T-cell (primary cell): ENCODE data around the gene BRDT. TPM values are rescaled to one million over a fixed set of nuclear protein-coding genes. Genes with fewer than 3 reads are reported as not detected.
"Not testable (repeated sequence)": the region's sequence is repeated elsewhere in the genome, so short reads cannot be mapped to it uniquely, and the experiment has no call there.

Experiments used
- ATAC-seq, 4 experiments: fragments of 200-7000 bp in 3 of 4; fragments of 150-1000 bp in 1 of 4; cut with Tn5 transposase; replicated peaks in 1 of 4; 1 replicate in 3 of 4; 2 replicates in 1 of 4; pipeline ENCODE4 v1.10.0; 2021; ENCODE audit warnings: moderate library complexity in 3 of 4, mild to moderate bottlenecking in 2 of 4, moderate number of reproducible peaks in 1 of 4
- CTCF ChIA-PET, 2 donors: fragments of 300-600 bp; sonication (Branson Sonifier 250); formaldehyde crosslinking; loops; one replicate each; lab custom pipeline; 2022; ENCODE audit warnings: antibody characterized with exemption in 2 of 2; lab: Charles Lee
- POLR2A ChIA-PET, 2 donors: fragments of 300-600 bp; sonication (Branson Sonifier 250); formaldehyde crosslinking; loops; one replicate each; lab custom pipeline; 2022; ENCODE audit warnings: antibody characterized with exemption in 2 of 2; lab: Charles Lee
- DNase-seq, 35 experiments: peaks; one replicate each; pipeline versions ENCODE4 v3.0.0 to v3.0.0-alpha.2; 2013 to 2023
- H3K27ac ChIP-seq: one replicate; pipeline ENCODE4 v1.5.1; 2013; ENCODE audit warnings: low read length
- H3K27me3 ChIP-seq, 2 experiments: replicated peaks in 1 of 2; 1 replicate in 1 of 2; 2 replicates in 1 of 2; pipeline versions ENCODE4 v1.6.1 to v1.7.0; 2013; ENCODE audit warnings: low read length in 1 of 2, mixed read lengths in 1 of 2; ENCODE audit not compliant: control insufficient read depth in 2 of 2, insufficient read depth in 2 of 2; ENCODE audit errors: extremely low read depth in 1 of 2
- H3K36me3 ChIP-seq, 2 donors: 1 replicate in 1 of 2; 2 replicates in 1 of 2; pipeline versions ENCODE4 v1.6.1 to v1.7.0; 2013; ENCODE audit warnings: low read length in 1 of 2; ENCODE audit not compliant: control insufficient read depth in 2 of 2, insufficient read depth in 1 of 2; ENCODE audit errors: extremely low read depth in 1 of 2
- H3K4me1 ChIP-seq, 2 experiments: 1 replicate in 1 of 2; 2 replicates in 1 of 2; pipeline versions ENCODE4 v1.6.1 to v1.7.0; 2013; ENCODE audit warnings: low read length in 2 of 2, mixed read lengths in 1 of 2; ENCODE audit not compliant: insufficient read depth in 2 of 2, control insufficient read depth in 1 of 2; ENCODE audit errors: extremely low read depth in 1 of 2
- H3K4me3 ChIP-seq, 2 donors: 1 replicate in 1 of 2; 2 replicates in 1 of 2; pipeline versions ENCODE4 v1.5.1 to v1.7.0; 2013; ENCODE audit warnings: mild to moderate bottlenecking in 2 of 2, low read length in 1 of 2, moderate library complexity in 1 of 2; ENCODE audit not compliant: control insufficient read depth in 1 of 2; ENCODE audit errors: extremely low read depth in 1 of 2
- H3K9me3 ChIP-seq: 2 replicates; pipeline ENCODE4 v1.7.0; 2013
- H3K27ac Mint-ChIP-seq, 2 donors: one replicate each; pipeline ENCODE4 v1.8.0; 2020 to 2021; ENCODE audit warnings: mild to moderate bottlenecking in 2 of 2, mixed read lengths in 2 of 2
- H3K27me3 Mint-ChIP-seq, 2 donors: one replicate each; pipeline ENCODE4 v1.8.0; 2021 to 2022; ENCODE audit warnings: mixed read lengths in 2 of 2
- H3K36me3 Mint-ChIP-seq: one replicate; pipeline ENCODE4 v1.8.0; 2021; ENCODE audit warnings: mixed read lengths
- H3K4me1 Mint-ChIP-seq, 3 donors: one replicate each; pipeline ENCODE4 v1.8.0; 2020 to 2022; ENCODE audit warnings: mixed read lengths in 3 of 3, mild to moderate bottlenecking in 1 of 3
- H3K4me3 Mint-ChIP-seq, 3 donors: one replicate each; pipeline ENCODE4 v1.8.0; 2020 to 2022; ENCODE audit warnings: mild to moderate bottlenecking in 3 of 3, mixed read lengths in 3 of 3, moderate library complexity in 3 of 3
- H3K9me3 Mint-ChIP-seq, 3 donors: one replicate each; pipeline ENCODE4 v1.8.0; 2020 to 2022; ENCODE audit warnings: mixed read lengths in 3 of 3
- WGBS: methylation state at CpG from one replicate; pipeline ENCODE4 v1.1.5; 2013; ENCODE audit warnings: missing lambda C conversion rate; ENCODE audit not compliant: insufficient coverage; 5-methylcytosine and 5-hydroxymethylcytosine counted together
- total RNA-seq, 35 experiments: library from RNA in 6 of 35; stranded (reverse) in 6 of 35; fragments of 120-200 nt in 1 of 35; gene quantifications; one replicate each; pipeline versions ENCODE4 v1.2.1 to v1.2.4 and lab custom pipeline; 2013 to 2026

The BRDT gene
- total RNA-seq, 5 donors from 2014 or later (not counting 1 experiment from before 2014, with no cell fraction given) = not detected

DNA sequence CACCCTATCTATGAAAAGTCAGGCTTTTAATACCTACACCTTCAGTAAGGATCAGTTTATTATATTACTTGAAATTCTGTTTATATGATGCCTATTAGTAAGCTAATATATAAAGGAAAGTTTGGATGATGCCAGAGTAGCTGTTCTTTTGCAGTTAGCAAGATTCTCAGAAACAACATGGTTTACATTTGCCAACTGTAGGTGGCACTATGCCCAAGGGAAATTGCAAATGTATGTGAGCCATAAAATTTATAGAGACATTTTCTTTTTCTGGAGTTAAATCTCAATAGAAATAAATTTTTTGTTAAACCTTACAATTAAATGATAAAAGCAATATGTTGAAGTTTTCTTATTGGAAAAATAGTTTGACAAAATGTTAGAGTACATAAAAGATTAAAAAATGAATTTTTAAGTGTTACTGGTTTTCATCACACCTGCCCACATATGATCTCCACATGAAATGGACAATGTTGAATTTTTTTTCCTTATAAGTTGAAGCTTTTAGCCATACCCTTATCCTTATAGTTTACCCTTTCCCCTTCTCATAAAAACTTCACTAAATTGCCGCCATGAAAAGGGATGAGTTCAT, 48.5 kb downstream of the BRDT start:
- WGBS = no CpG with 5 or more reads among the region's 1 CpG
- no peaks in the 10 kb centered on the region for H3K4me1 Mint-ChIP-seq
- no peak overlapping the region for H3K4me3 Mint-ChIP-seq
- Histone ChIP-seq H3K27me3 (no peaks in the 10 kb centered on the region), H3K4me3 (no peak overlapping the region), H3K36me3 (no peaks in the 10 kb centered on the region), H3K4me1 (no peaks in the 10 kb centered on the region), H3K9me3 (no peaks in the 10 kb centered on the region), H3K27ac (no peak overlapping the region)
- H3K36me3 Mint-ChIP-seq = no peaks in the 10 kb centered on the region
- no peaks in the 10 kb centered on the region for H3K9me3 Mint-ChIP-seq
- peak in 1 of 4 experiments; percentile 59 for ATAC-seq
- no peak overlapping the region for H3K27ac Mint-ChIP-seq
- ChIA-PET POLR2A (interaction anchor here in 1 of 2 donors (1.4 kb wide), 1 partner anchor 294 kb away, joined by 3 read pairs; no protein-coding TSS in a partner anchor), CTCF (interaction anchor here (0.5 to 3.5 kb wide), 21 partner anchors 8 to 820 kb away, joined by 3 to 27 read pairs (median 4); no protein-coding TSS in a partner anchor)
- H3K27me3 Mint-ChIP-seq = peaks cover 0 to 2% of the 10 kb centered on the region in 2 donors
- peak in 30 of 35 experiments; percentile 1 to 80 (median 36) for DNase-seq

- H3K36me3 ChIP-seq = no peaks in the 10 kb centered on the region
- POLR2A ChIA-PET = no interaction called here
- ATAC-seq (no peak), DNase-seq (no peak)
- CTCF ChIA-PET = interaction anchor here in 1 of 2 donors (0.6 to 1.6 kb wide), 4 partner anchors 9 to 1468 kb away, joined by 3 to 14 read pairs (median 4); no protein-coding TSS in a partner anchor
- H3K27me3 Mint-ChIP-seq = no peaks in the 10 kb centered on the region
- no peak overlapping the region for H3K4me3 Mint-ChIP-seq
- no peaks in the 10 kb centered on the region for H3K27me3 ChIP-seq
- H3K27ac ChIP-seq = no peak overlapping the region
- no peaks in the 10 kb centered on the region for H3K36me3 Mint-ChIP-seq
- no peaks in the 10 kb centered on the region for H3K4me1 Mint-ChIP-seq
- no peaks in the 10 kb centered on the region for H3K9me3 ChIP-seq
- no peaks in the 10 kb centered on the region for H3K9me3 Mint-ChIP-seq
- no peaks in the 10 kb centered on the region for H3K4me1 ChIP-seq
- no peak overlapping the region for H3K27ac Mint-ChIP-seq
- no peak overlapping the region for H3K4me3 ChIP-seq
These were observed 54.9 kb downstream of the BRDT start for GRCh38 chr1:92004129-92004528.

DNA sequence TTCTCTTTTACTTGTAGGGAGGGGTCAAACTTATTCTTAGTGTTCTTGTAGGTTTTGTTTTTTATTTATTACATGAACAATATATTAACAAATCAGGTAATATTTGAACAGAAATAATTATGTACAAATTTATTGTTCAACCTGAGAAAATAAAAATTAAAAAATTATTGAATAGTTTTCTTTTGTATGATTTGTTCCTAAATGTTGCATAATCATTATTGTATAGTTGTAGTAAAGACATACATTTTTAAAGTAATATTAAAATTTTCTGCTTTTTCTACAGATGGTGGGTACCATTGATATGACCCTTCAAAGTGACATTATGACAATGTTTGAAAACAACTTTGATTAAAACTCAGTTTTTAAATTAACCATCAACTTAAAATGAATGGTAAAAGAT, 64.7 kb downstream of the BRDT start:
- Histone ChIP-seq H3K4me3 (no peak overlapping the region), H3K27ac (no peak overlapping the region), H3K4me1 (peaks cover 5 to 10% of the 10 kb centered on the region in 2 experiments), H3K27me3 (peaks cover 0 to 4% of the 10 kb centered on the region in 2 experiments), H3K36me3 (no peaks in the 10 kb centered on the region), H3K9me3 (no peaks in the 10 kb centered on the region)
- H3K4me3 Mint-ChIP-seq = no peak overlapping the region
- no peak overlapping the region for H3K27ac Mint-ChIP-seq
- DNase-seq (no peak), ATAC-seq (no peak)
- H3K9me3 Mint-ChIP-seq = no peaks in the 10 kb centered on the region
- H3K27me3 Mint-ChIP-seq = no peaks in the 10 kb centered on the region
- POLR2A ChIA-PET = interaction anchor here in 1 of 2 donors (0.6 kb wide), 2 partner anchors 19 to 23 kb away, joined by 3 read pairs; no protein-coding TSS in a partner anchor
- peaks cover 15 to 17% (median 17%) of the 10 kb centered on the region in 3 donors for H3K4me1 Mint-ChIP-seq
- no peaks in the 10 kb centered on the region for H3K36me3 Mint-ChIP-seq
- CTCF ChIA-PET = interaction anchor here in 1 of 2 donors (0.6 kb wide), 1 partner anchor 17 kb away, joined by 3 read pairs; no protein-coding TSS in a partner anchor

DNA sequence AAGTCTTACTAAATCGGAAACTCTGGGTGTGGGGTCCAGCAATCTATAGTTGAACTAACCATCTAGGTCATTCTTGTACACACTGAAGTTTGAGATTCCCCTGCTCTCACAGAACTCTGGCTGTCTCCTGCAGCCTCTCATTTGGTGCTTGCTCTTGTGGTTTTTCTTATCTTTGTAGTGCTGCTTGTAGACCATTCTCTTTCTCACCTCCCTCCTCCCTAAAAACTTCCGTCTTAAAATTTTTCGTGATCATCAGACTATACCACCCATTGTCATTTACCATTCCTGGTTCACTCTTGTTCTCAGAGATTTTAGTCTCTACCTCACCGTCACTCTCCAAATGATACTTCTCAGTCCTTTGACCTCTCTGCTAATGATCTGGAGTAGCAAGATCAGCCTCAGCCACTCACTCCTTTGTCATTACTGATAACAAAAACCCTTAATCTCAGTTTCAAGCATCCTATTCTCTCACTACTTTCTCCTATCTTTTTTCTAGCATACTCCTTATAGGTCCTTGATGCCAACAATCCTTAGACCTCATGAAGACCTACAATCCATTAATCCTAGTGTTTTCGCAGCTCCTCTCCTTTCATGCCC, 67.6 kb downstream of the BRDT start:
- Histone ChIP-seq H3K4me3 (no peak overlapping the region), H3K4me1 (peaks cover 5 to 10% of the 10 kb centered on the region in 2 experiments), H3K27me3 (peaks cover 0 to 4% of the 10 kb centered on the region in 2 experiments), H3K27ac (peak overlapping the region; percentile 42), H3K9me3 (no peaks in the 10 kb centered on the region), H3K36me3 (no peaks in the 10 kb centered on the region)
- H3K9me3 Mint-ChIP-seq = no peaks in the 10 kb centered on the region
- ATAC-seq (peak; percentile 50 to 86 (median 64)), DNase-seq (peak in 1 of 35 experiments; percentile 28)
- ChIA-PET CTCF (no interaction called here), POLR2A (no interaction called here)
- peaks cover 0 to 1% of the 10 kb centered on the region in 2 donors for H3K27me3 Mint-ChIP-seq
- WGBS = 17% methylated on average over 3 of the region's 5 CpGs
- H3K4me3 Mint-ChIP-seq = peak overlapping the region in 2 of 3 donors; percentile 5 to 9
- H3K4me1 Mint-ChIP-seq = peaks cover 15 to 17% (median 17%) of the 10 kb centered on the region in 3 donors
- H3K36me3 Mint-ChIP-seq = no peaks in the 10 kb centered on the region
- peak overlapping the region; percentile 13 to 84 for H3K27ac Mint-ChIP-seq

DNA sequence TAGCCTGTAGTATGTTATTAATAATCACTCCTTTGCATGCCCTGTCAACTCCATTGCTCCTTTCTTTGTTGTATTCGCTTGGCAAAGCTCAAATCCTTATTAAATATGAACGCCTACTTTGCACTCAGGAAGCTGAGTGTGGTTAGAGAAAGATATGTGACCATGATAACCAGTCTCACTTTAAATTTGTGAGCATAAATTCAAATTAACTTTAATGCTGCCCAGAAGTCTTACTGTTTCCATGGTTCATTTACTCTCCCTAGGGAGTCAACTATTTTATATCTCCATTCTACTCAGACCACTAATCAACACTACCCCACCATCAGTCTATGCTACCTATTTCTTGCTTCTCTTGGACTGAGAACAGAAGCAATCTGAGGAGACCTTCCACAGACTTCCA, 68.5 kb downstream of the BRDT start:
- Mint-ChIP-seq H3K36me3 (no peaks in the 10 kb centered on the region), H3K27me3 (peaks cover 1 to 4% of the 10 kb centered on the region in 2 donors), H3K4me3 (peak overlapping the region in 1 of 3 donors; percentile 15), H3K27ac (peak overlapping the region; percentile 50 to 57), H3K4me1 (peaks cover 15 to 17% (median 17%) of the 10 kb centered on the region in 3 donors), H3K9me3 (no peaks in the 10 kb centered on the region)
- DNase-seq (no peak), ATAC-seq (no peak)
- WGBS = no CpG with 5 or more reads among the region's 2 CpGs
- ChIA-PET CTCF (no interaction called here), POLR2A (no interaction called here)
- H3K27ac ChIP-seq = no peak overlapping the region
- peaks cover 5 to 10% of the 10 kb centered on the region in 2 experiments for H3K4me1 ChIP-seq
- H3K27me3 ChIP-seq = peaks cover 0 to 1% of the 10 kb centered on the region in 2 experiments
- H3K4me3 ChIP-seq = no peak overlapping the region
- H3K9me3 ChIP-seq = no peaks in the 10 kb centered on the region
- no peaks in the 10 kb centered on the region for H3K36me3 ChIP-seq

- POLR2A ChIA-PET, H3K27ac ChIP-seq, H3K27ac Mint-ChIP-seq, H3K36me3 ChIP-seq, H3K9me3 Mint-ChIP-seq, H3K36me3 Mint-ChIP-seq, H3K9me3 ChIP-seq, CTCF ChIA-PET, H3K4me3 Mint-ChIP-seq, ATAC-seq, DNase-seq, H3K4me3 ChIP-seq: not testable (repeated sequence)
- 92% methylated on average over 18 of the region's 29 CpGs for WGBS
- peaks cover 13 to 14% (median 14%) of the 10 kb centered on the region in 3 donors for H3K4me1 Mint-ChIP-seq
- Histone ChIP-seq H3K27me3 (peaks cover 0 to 21% of the 10 kb centered on the region in 2 experiments), H3K4me1 (peaks cover 7 to 16% of the 10 kb centered on the region in 2 experiments)
- H3K27me3 Mint-ChIP-seq = peaks cover 26 to 35% of the 10 kb centered on the region in 2 donors
These were observed 76.8 kb downstream of the BRDT start for GRCh38 chr1:92026042-92026441.
